TTC549 (cell line): Measurements from ENCODE around the gene YJEFN3.

Experiments
- FAIRE-seq: peaks from 2 replicates; lab custom pipeline; 2012; peaks lifted over from hg19 to GRCh38; lab: Jason Lieb, UNC

Gene YJEFN3

DNA sequence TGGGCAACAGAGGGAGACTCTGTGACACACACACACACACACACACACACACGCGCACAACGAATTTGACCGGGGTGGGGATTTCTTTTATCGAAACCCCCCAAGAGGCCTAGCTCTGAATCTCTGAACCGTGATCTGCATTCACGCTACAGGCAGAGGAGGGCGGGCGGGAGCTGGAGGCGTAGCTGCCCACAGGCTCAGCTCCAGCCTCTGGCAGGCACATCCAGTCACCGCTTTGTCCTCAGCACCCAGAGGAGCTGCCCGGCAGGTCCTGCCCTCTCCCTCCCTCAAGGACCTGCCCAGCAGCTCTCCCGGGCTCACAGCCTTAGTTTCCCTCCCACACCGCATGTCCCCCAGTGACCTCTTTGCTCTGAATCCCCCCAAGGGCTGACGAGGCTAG is 29.3 kb downstream of the YJEFN3 start:
- FAIRE-seq = no peak

DNA sequence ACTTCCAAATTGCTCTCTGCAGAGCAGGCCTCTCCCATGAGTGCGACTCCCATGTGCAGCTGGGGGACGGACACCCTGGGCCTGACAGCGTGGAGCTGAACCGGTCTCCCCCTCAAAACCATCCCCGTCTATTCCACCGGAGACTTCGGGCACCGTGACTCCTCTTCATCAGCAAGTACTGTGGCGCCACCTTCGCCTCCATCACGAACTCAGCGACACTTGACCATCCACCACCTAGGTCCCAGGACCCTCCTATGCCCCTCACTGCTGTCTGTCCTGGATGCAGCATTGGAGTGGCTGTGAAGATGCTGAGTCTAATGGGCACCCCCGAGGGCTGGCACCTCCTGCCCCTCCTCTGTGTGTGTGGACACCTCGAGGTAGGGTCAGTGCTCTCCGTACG is 29.9 kb downstream of the YJEFN3 start:
- FAIRE-seq = no peak

DNA sequence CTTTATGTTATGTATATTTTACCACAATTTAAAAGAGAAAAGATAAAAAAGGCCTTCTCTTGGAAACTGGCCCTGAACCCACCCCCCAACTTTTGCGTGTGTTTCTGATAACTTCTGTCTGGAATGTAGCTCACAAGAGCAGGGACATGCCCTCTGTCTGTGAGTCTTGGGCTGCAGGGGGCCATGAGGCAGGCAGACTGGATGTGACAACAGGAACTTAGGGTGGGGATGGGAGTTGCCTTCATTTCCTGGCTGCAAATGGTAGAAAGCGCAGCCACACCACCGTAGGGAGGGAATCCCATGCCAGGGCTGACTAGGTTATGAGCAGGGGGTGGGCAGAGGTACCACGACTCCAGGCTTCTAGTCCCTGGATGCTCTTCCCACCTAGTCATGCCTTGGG is 31.2 kb downstream of the YJEFN3 start:
- FAIRE-seq = no peak

- FAIRE-seq = no peak
These were observed 33.4 kb downstream of the YJEFN3 start for GRCh38 chr19:19561946-19562664.

DNA sequence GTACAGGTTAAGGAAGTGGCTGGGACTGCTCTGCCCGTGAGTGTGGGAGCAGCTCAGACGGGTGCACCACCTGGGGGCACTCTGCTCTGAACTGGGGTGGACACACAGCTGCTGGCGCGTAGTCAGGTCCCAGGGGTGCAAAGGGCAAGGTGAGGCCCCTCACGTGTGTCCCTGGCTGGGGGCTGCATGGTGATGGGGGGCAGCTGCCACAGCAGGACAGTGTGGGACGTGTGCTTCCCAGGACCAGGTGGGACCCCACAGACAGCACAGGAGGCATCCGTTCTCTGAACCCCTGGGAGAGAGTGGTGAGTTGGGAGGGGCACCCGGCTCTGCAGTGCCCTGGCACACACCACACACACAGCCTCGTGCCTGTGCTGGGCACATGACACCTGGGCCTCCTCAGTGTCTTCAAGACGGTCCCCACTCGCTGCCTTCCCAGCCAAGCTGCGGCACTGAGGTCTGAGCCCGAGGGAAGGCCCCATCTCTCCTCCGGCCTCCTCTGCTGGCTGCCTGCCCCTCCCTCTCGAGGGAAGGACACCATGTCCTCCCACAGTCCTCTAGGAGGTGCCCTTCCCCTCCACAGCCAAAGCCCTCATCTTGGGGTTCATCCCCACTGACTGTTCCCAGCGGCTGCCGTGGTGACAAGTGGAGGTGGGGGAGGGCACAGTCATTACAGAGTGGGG is 34.1 kb downstream of the YJEFN3 start:
- no peak for FAIRE-seq

- FAIRE-seq = no peak
These were observed 34.7 kb downstream of the YJEFN3 start for GRCh38 chr19:19563348-19563848.

DNA sequence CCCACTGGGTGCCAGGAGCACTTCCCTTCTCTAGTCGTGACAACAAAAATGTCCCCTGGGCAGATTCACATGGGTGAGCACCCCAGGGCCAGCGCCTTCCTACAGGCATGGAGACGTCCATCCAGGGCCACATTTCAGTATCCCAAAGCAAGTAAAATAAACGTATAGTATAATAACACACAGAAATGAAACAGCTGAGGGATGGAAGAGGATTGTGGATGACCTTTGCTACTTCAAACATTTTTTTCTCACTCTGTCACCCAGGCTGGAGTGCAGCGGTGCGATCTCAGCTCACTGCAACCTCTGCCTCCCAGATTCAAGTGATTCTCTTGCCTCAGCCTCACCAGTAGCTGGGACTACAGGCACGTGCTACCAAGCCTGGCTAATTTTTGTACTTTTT is 37.6 kb downstream of the YJEFN3 start:
- no peak for FAIRE-seq

- FAIRE-seq = no peak
These were observed 38.7 kb downstream of the YJEFN3 start for GRCh38 chr19:19567391-19567790.

DNA sequence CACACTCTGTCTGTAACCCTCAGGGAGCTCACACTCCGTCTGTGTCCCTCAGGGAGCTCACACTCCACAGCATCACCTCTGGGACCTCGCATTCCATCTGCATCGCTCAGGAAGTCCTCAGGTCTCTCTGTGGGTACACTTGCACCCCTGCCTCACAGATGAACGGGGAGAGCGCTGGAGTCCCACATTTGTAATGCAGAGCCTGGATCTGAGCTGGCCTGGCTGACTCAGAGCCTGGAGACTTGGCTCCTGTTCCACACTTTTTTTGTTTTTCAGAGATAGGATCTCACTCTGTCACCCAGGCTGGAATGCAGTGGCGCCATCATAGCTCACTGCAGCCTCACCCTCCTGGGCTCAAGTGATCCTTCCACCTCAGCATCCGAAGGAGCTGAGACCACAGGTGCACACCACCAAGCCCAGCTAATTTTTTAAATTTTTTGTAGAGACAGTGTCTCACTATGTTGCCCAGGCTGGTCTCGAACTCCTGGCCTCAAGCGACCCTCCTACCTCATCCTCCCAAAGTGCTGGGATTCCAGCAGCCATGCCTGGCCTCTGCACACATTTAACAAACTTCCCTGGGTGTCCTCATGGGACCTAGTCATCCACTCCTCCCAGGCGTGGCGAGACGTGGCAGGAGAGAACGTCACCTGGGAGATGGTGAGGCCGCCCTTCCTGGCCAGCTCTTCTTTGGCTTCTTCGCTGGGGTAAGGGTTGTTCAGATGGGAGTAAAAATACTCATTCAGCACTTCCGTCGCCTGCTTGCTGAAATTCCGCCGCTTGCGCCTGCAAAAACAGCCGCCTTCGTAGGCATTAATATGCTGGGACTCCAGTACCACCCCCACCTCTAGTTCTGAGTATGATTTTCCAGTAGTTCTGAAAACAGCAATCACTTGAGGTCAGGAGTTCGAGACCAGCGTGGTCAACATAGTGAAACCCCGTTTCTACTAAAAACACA is 40.4 kb downstream of the YJEFN3 start:
- FAIRE-seq = no peak

GRCh38 chr19:19570571-19570970 is 41.9 kb downstream of the YJEFN3 start:
- no peak for FAIRE-seq

DNA sequence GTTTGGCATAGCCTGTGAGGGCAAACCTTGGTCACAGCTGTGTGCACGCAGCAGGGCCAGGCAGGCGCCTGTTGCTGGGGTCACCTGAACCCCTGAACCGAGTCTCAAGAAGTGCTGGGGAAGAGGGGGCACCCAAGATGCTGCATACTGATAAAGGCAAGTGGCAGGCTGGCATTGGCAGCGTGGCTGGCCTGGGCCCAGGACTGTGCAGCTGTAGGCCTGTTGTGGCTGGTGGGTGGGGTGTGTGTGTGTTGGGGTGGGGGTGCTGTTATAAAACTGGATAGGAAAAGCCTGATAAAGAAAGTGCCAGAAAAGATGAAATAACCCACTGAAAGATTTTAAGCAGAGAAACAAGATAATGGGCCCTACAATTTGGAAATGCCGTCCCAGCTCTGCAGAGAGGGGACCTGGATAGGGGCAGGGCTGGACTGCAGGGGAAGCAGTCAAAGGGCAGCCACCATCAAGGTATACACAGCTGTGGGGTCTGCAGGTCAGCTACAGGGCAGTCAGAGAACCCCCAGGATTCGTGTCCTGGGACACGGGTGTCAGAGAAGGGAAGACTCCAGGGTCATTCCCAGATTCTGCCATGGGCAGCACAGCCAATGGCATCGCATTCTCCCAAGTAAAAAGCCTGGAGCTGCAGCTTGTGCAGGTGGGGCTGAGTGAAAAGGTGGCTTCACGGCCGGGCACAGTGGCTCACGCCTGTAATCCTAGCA is 42.5 kb downstream of the YJEFN3 start:
- no peak for FAIRE-seq

- FAIRE-seq = no peak
These were observed 46.7 kb downstream of the YJEFN3 start for GRCh38 chr19:19575411-19575810.

- FAIRE-seq = no peak
These were observed 49.5 kb downstream of the YJEFN3 start for GRCh38 chr19:19578252-19578651.

DNA sequence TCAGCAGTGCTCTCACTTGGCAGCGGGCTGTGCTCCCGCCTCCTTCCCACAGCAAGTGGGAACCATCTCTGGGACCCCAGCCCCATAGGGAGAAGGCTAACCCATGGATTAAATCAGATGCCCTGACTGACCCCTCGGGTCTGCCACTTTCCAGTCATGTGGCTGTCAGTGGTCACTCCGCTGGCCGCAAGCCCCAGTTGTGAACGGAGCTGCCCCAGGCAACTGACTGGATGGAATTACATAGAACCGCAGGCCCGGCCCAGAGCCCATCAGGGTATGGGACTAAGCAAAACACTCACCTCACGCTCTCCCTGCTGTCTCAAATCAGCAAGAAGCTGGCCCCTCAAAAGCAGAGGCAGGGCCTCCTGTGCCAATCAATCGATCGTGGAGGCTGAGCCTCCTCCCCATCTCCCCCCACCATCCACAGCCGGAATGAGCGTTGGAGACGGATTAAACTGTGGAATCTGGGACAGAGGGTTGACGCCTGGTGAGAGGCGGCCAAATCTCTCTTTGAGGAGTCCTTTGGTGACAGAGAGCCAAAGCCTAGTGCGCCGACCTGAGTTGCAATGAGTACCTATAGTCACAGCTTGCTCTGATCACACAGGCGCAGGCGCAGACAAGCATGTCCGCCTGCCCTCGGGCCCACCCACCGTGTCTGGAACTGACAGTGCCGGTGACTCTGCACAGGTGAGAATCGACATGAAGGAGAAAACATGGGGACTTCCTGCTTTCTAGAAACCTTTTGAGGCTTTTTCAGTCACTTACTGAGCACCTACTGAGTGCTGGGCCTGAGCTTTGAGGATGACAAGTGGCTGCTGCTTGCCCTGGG is 51.0 kb downstream of the YJEFN3 start:
- FAIRE-seq = no peak

- FAIRE-seq = no peak
These were observed 51.7 kb downstream of the YJEFN3 start for GRCh38 chr19:19580418-19580817.

- FAIRE-seq = no peak
These were observed 52.7 kb downstream of the YJEFN3 start for GRCh38 chr19:19581391-19581790.

DNA sequence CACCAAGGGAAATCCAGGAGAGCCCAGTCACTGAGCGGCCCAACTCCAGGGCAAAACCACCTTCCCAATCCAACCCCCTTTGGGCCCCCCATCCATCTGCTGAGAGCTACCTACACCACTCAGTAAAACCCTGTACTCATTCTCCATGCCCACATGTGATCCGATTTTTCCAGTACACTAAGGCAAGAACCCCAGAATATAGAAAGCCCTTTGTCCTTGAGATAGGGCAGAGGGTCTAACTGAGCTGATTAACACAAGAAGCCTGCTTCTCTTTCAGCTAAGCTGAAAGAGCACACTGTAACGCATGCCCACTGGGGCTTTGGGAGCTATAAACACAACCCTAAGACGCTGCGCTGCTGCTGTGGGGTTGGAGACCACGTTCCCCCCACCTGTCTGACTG is 53.8 kb downstream of the YJEFN3 start:
- no peak for FAIRE-seq

GRCh38 chr19:19584356-19584755 is 55.6 kb downstream of the YJEFN3 start:
- FAIRE-seq = no peak
